GM12873 (cell line): ENCODE results near the gene SOX8.

ENCODE experiments used
- TF ChIP-seq, protein P1 (sequence below): IDR thresholded peaks from 2 replicates; pipeline ENCODE4 v1.5.1; 2012; ENCODE audit warnings: low read depth, mild to moderate bottlenecking, moderate library complexity, low read length, control low read depth; ENCODE audit not compliant: insufficient read depth; ENCODE audit errors: missing control alignments

Gene SOX8

DNA sequence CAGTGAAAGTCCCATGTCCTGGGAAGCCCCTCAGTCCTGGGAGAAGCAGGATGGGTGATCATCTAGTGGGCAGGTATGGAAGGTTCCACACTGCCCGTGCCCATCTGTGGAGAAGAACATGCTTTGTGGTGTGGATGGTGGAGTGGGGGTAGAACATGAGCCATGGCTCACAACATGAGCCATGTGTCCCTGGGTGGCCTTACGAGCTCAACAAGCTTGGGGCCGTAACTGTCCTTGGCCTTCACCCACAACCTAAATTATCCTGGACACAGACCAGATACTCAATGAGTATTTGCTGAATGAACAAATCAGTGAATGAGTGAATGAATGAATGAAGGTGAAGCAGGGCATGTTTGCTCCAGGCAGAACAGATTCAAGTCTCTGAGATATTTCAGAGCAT, 13.5 kb downstream of the SOX8 start:
- TF ChIP-seq, protein P1, sequence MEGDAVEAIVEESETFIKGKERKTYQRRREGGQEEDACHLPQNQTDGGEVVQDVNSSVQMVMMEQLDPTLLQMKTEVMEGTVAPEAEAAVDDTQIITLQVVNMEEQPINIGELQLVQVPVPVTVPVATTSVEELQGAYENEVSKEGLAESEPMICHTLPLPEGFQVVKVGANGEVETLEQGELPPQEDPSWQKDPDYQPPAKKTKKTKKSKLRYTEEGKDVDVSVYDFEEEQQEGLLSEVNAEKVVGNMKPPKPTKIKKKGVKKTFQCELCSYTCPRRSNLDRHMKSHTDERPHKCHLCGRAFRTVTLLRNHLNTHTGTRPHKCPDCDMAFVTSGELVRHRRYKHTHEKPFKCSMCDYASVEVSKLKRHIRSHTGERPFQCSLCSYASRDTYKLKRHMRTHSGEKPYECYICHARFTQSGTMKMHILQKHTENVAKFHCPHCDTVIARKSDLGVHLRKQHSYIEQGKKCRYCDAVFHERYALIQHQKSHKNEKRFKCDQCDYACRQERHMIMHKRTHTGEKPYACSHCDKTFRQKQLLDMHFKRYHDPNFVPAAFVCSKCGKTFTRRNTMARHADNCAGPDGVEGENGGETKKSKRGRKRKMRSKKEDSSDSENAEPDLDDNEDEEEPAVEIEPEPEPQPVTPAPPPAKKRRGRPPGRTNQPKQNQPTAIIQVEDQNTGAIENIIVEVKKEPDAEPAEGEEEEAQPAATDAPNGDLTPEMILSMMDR, result no peak

DNA sequence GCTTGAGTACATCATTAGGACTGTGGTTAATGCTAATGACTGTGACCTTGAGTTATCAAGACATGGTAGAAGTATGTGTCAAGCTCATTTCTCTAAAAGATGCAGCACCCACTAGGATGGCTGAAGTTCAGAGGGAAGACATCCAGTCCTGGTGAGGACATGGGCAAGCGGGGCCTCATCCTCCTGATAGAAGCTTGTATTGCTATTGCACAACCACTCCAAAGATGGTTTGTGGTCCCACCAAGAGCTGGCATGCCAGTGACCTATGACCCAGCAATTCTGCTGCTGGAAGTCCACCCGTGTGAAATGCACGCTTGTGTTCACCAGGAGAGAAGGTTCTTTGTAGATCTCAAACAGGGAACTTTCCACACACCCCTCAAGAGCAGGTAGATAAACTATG, 14.2 kb downstream of the SOX8 start:
- TF ChIP-seq, protein P1, result no peak

DNA sequence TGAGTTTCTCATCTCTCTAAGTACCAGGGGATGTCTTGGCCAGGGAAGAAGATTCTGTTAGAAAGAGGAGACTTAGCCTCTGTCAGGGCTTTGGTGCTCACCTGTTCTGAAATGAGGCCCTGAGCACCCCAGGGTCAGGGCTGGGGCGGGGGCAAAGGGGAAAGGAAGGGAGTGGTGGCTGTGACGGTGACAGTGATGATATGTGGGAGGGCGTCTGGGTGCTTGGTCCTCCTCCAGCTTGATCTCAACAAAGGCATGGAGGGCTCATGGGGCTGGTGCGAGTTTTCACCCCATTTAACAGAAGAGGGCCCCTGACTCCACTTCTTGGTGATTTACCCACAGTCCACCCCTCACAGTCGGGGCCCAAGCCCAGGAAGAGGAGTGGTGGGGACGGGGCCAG, 15.1 kb downstream of the SOX8 start:
- TF ChIP-seq, protein P1, result no peak

DNA sequence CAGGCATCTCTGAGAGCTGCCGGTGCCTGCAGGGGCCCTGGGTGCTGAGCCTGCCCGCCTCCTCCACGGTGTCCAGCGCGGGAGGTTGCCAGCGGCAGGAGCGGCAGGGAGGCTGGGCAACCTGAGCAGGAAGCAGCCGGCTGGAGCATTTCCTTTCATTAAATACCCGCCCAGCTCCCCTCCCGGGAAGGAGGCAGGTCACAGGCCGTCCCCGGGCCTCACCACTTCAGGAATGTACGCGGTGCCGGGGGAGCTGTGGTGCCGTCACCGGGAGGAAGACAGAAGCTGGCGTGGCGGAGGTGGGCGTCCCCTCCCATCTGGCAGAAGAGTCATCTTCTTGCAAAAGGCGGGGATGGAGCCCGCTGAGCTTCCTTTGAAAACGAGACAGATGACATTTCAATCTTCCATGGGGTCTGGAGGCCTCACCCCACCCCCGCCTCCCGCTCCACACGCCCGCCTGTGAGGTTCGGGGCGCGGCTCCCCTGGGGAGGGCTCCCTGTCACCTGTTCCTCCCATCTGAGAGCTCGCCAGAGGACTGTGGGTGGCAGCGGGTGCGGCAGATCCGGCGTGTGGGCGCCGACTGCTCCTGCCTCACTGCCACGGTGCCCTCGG, 16.0 kb downstream of the SOX8 start:
- TF ChIP-seq, protein P1, result no peak

DNA sequence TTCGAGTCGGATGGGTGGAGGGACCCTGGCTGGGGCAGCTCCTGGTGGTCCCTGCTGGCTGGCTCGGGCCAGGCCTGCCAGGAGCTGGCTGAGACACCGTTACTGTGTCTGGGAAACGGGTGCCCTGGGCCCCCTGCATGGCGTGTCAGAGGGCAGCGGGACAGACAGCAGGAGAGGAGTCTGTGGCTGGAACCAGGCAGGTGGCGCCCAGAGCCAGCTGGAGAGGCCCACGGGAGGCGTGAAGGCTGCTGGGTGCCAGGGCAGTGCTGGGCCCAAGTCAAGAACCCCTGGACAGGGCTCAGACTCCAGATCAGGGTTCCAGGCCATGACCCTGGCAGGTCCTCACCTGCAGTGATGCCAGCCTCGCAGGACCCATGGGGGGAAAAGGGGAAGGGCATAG, 16.6 kb downstream of the SOX8 start:
- TF ChIP-seq, protein P1, result no peak

DNA sequence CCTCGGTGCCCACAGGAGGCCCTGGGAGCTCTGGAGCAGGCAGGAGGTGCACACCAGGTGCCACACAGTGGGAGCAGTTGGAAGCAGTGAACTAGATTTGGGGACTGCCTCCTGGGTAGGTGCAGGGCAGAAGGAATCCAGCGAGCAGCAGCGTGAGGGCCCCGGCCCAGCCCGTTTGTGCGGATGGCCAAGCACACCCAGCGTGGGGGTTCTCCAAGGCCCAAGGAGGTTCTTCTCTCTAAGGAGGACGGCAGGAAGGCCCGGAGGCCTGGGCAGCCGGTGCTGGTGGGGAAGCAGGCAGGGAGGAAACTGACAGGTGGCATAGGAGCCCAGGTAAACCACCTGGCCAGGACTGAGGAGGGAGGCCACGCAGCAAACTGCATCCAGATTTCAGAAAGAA, 17.0 kb downstream of the SOX8 start:
- TF ChIP-seq, protein P1, result no peak

DNA sequence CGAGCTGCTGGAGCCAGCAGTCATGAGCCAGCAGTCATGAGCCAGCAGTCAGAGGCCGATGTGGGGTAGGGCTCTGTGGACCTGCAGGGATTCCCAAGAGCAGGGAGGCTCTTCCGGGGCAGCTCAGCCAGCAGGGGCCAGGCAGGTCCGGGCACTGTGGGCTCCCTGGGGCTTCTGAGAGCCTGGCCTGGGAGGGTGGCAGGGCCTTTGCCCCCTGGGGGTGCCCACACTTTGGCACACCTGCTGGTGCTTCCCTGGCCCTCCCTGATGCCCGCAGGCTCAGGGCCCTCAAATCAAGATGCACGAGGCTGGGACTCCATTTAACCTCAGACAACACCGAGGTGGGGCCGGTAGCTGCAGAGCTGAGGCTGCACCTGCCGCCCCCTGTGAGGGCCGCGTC, 18.1 kb downstream of the SOX8 start:
- TF ChIP-seq, protein P1, result no peak

DNA sequence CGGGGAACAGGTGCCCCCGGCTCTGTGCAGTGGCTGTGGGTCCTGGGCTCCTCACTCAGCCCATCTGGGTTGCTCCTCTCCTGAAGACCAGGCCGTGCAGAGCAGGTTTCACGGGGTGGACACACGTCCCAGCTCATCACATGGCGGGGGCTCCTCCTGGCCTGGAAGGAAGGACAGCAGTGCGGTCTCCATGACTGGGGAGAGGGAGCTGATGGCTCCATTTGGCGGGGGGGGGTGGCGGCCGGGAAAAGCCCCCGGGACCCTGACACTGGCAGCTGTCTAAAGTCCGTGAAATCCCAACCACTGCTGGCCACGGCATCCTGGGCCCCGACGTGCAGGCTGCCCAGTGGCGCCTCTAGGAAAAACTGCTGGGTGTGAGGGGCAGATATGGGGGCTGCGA, 19.0 kb downstream of the SOX8 start:
- TF ChIP-seq, protein P1, result no peak
